SK-N-MC (cell line): Measurements from ENCODE around the gene ACP3.

Source experiments
- EZH2 ChIP-seq: fragments of 200-600 bp; sonication (generic); IDR thresholded peaks from one replicate; pipeline ENCODE4 v1.6.1; 2017; ENCODE audit warnings: antibody characterized with exemption
- POLR2AphosphoS5 ChIP-seq: IDR thresholded peaks from 2 replicates; pipeline ENCODE4 v1.6.1; 2012; ENCODE audit warnings: mild to moderate bottlenecking, low read depth, low read length, borderline replicate concordance

GRCh38 chr3:132399054-132399929, 82.1 kb downstream of the ACP3 start:
- no peak for TF ChIP-seq POLR2AphosphoS5
- TF ChIP-seq EZH2, result no peak
